Keratinocyte (primary cell): ENCODE results near the gene DENND6B. TPM values are rescaled to one million over a fixed set of nuclear protein-coding genes. Genes with fewer than 3 reads are reported as not detected.
A peak's percentile ranks its signal among the peaks of the same experiment; 100 is the strongest.

Experiments
- DNase-seq: peaks from one replicate; pipeline ENCODE4 v3.0.0-alpha.2; 2011; ENCODE audit warnings: low read depth, missing footprints, low spot score
- FAIRE-seq: peaks from 2 replicates; lab custom pipeline; 2011; peaks lifted over from hg19 to GRCh38; lab: Jason Lieb, UNC
- H2AFZ ChIP-seq: 2 replicates; pipeline ENCODE4 v1.6.0; 2012; ENCODE audit warnings: low read length, control low read depth, inconsistent platforms; ENCODE audit not compliant: control insufficient read depth
- H3K27ac ChIP-seq: 2 replicates; pipeline ENCODE4 v1.5.1; 2011; ENCODE audit warnings: low read length; ENCODE audit not compliant: control insufficient read depth, insufficient read depth
- H3K27me3 ChIP-seq: 3 replicates; pipeline ENCODE4 v1.6.0; 2011; ENCODE audit warnings: low read length; ENCODE audit not compliant: control insufficient read depth, insufficient read depth; ENCODE audit errors: extremely low read depth
- H3K36me3 ChIP-seq, 2 experiments: 2 replicates in 1 of 2; 3 replicates in 1 of 2; pipeline ENCODE4 v1.5.1; 2011; ENCODE audit warnings: low read length in 2 of 2, mild to moderate bottlenecking in 1 of 2; ENCODE audit not compliant: control insufficient read depth in 2 of 2, insufficient read depth in 2 of 2; ENCODE audit errors: extremely low read depth in 1 of 2
- H3K4me1 ChIP-seq: 3 replicates; pipeline ENCODE4 v1.5.1; 2011; ENCODE audit warnings: low read length; ENCODE audit not compliant: control insufficient read depth, insufficient read depth; ENCODE audit errors: extremely low read depth
- H3K4me2 ChIP-seq: 3 replicates; pipeline ENCODE4 v1.6.0; 2011; ENCODE audit warnings: low read depth, low read length; ENCODE audit not compliant: control insufficient read depth, insufficient read depth; ENCODE audit errors: extremely low read depth
- H3K4me3 ChIP-seq, 3 experiments: fragments of 200-600 bp in 1 of 3; sonication (generic) in 1 of 3; 2 replicates in 2 of 3; 3 replicates in 1 of 3; pipeline ENCODE4 v1.5.1; 2011 to 2016; ENCODE audit warnings: low read length in 3 of 3, mild to moderate bottlenecking in 3 of 3, control low read depth in 2 of 3, inconsistent platforms in 1 of 3, low read depth in 1 of 3, mixed read lengths in 1 of 3, mixed run types in 1 of 3, moderate library complexity in 1 of 3; ENCODE audit not compliant: control insufficient read depth in 2 of 3, insufficient read depth in 2 of 3; ENCODE audit errors: extremely low read depth in 1 of 3
- H3K79me2 ChIP-seq: 2 replicates; pipeline ENCODE4 v1.6.0; 2012; ENCODE audit warnings: low read length; ENCODE audit not compliant: control insufficient read depth, insufficient read depth
- H3K9ac ChIP-seq: 3 replicates; pipeline ENCODE4 v1.6.0; 2011; ENCODE audit warnings: low read length; ENCODE audit not compliant: control insufficient read depth, insufficient read depth; ENCODE audit errors: extremely low read depth
- H3K9me1 ChIP-seq: 3 replicates; pipeline ENCODE4 v1.6.0; 2011; ENCODE audit warnings: low read length; ENCODE audit not compliant: control insufficient read depth, insufficient read depth; ENCODE audit errors: extremely low read depth
- H3K9me3 ChIP-seq: 2 replicates; pipeline ENCODE4 v1.5.1; 2012; ENCODE audit warnings: low read depth, low read length; ENCODE audit not compliant: control insufficient read depth
- H4K20me1 ChIP-seq: 3 replicates; pipeline ENCODE4 v1.6.0; 2011; ENCODE audit warnings: low read length; ENCODE audit not compliant: control insufficient read depth, insufficient read depth; ENCODE audit errors: extremely low read depth
- CTCF ChIP-seq, 3 experiments: IDR thresholded peaks in 1 of 3; conservative IDR thresholded peaks in 1 of 3; optimal IDR thresholded peaks in 1 of 3; 2 replicates in 2 of 3; 3 replicates in 1 of 3; pipeline versions ENCODE3 to v1.5.1; 2011; ENCODE audit warnings: low read length in 3 of 3, mild to moderate bottlenecking in 3 of 3, moderate library complexity in 2 of 3, control low read depth in 1 of 3, inconsistent platforms in 1 of 3; ENCODE audit not compliant: insufficient read depth in 2 of 3; ENCODE audit errors: extremely low read depth in 1 of 3
- EZH2 ChIP-seq: IDR thresholded peaks from one replicate; pipeline ENCODE4 v1.6.1; 2012; ENCODE audit warnings: inconsistent platforms, mild to moderate bottlenecking, low read length, moderate library complexity
- dilution Hi-C: fragments of 300-500 bp; cut with MboI; formaldehyde crosslinking; loops from one replicate; pipeline ENCODE4 v1.7.0; 2020; ENCODE audit warnings: low sequenced_read_pairs; ENCODE audit not compliant: extremely low pct_ligation_motif_present
- polyA plus RNA-seq, 5 experiments: library from polyadenylated mRNA; depleted of rRNA in 3 of 5; stranded (reverse) in 3 of 5; stranded (forward) in 1 of 5; unstranded in 1 of 5; fragments of >200 nt; gene quantifications; 1 replicate in 1 of 5; 2 replicates in 3 of 5; 3 replicates in 1 of 5; pipeline versions ENCODE4 v1.2.1 to v1.2.3, GENCODE V29; 2011 to 2012; ENCODE audit warnings: missing spikeins in 2 of 5, low read depth in 1 of 5, low replicate concordance in 1 of 5

Gene DENND6B
- polyA plus RNA-seq, 1 donor (not counting 4 experiments of a cell fraction or from before 2014, with no cell fraction given), result 0.94 TPM

- Histone ChIP-seq H3K36me3 (peaks cover 25 to 32% of the 10 kb centered on the region in 2 experiments), H4K20me1 (peaks cover 19% of the 10 kb centered on the region), H3K9ac (peak overlapping the region; percentile 50), H3K27me3 (no peaks in the 10 kb centered on the region), H3K4me3 (peak overlapping the region; percentile 32 to 57 (median 49)), H3K9me1 (no peaks in the 10 kb centered on the region), H3K4me1 (peaks cover 18% of the 10 kb centered on the region), H3K9me3 (no peaks in the 10 kb centered on the region), H3K27ac (peak overlapping the region; percentile 26), H2AFZ (no peak overlapping the region), H3K79me2 (peaks cover 93% of the 10 kb centered on the region), H3K4me2 (peak overlapping the region; percentile 79)
- TF ChIP-seq CTCF (optimal IDR thresholded peaks at IDR 0.05 in 1 of 3, IDR thresholded peaks at IDR 0.05 in 1 of 3, conservative IDR thresholded peaks at IDR 0.05 in 1 of 3; ENCODE audit: extremely low read depth in 1 of 3, insufficient read depth in 2 of 3, low read length in 3 of 3) (no peak), EZH2 (no peak)
- FAIRE-seq (no peak), DNase-seq (no peak)
- dilution Hi-C loops, result no loop called here
These were observed 34.0 kb downstream of the DENND6B start for GRCh38 chr22:50292643-50293440.

- Histone ChIP-seq H3K27me3 (no peaks in the 10 kb centered on the region), H2AFZ (no peak overlapping the region), H3K4me1 (peaks cover 18% of the 10 kb centered on the region), H3K4me2 (no peak overlapping the region), H3K9ac (no peak overlapping the region), H3K4me3 (no peak overlapping the region), H3K79me2 (peaks cover 76% of the 10 kb centered on the region), H4K20me1 (peaks cover 10% of the 10 kb centered on the region), H3K36me3 (peaks cover 26 to 31% of the 10 kb centered on the region in 2 experiments), H3K9me3 (no peaks in the 10 kb centered on the region), H3K9me1 (no peaks in the 10 kb centered on the region), H3K27ac (no peak overlapping the region)
- no peak for TF ChIP-seq EZH2
- TF ChIP-seq CTCF (optimal IDR thresholded peaks at IDR 0.05 in 1 of 3, IDR thresholded peaks at IDR 0.05 in 1 of 3, conservative IDR thresholded peaks at IDR 0.05 in 1 of 3; ENCODE audit: extremely low read depth in 1 of 3, insufficient read depth in 2 of 3, low read length in 3 of 3), result no peak
- FAIRE-seq (no peak), DNase-seq (no peak)
- dilution Hi-C loops, result no loop called here
These were observed 36.7 kb downstream of the DENND6B start for GRCh38 chr22:50289942-50290630.
